Upper lobe of left lung (tissue), 6 donors: ENCODE measurements around the gene PTPRN2. TPM values are rescaled to one million over a fixed set of nuclear protein-coding genes. Genes with fewer than 3 reads are reported as not detected.
A peak's percentile ranks its signal among the peaks of the same experiment; 100 is the strongest.

ENCODE experiments used
- ATAC-seq, 2 donors: fragments of 200-7000 bp; cut with Tn5 transposase; one replicate each; pipeline ENCODE4 v1.9.1; 2022; ENCODE audit warnings: mild to moderate bottlenecking in 2 of 2, moderate library complexity in 2 of 2; ENCODE audit not compliant: low FRiP score in 2 of 2
- DNase-seq, 2 donors: peaks; one replicate each; pipeline ENCODE4 v3.0.0-alpha.2; 2019 to 2020
- H3K27ac ChIP-seq, 4 donors: fragments of 200-600 bp; sonication (generic); one replicate each; pipeline ENCODE4 v1.5.1; 2016 to 2019
- H3K27me3 ChIP-seq, 4 donors: fragments of 200-600 bp; sonication (generic); one replicate each; pipeline ENCODE4 v1.5.1; 2017 to 2019
- H3K36me3 ChIP-seq, 4 donors: fragments of 200-600 bp; sonication (generic); one replicate each; pipeline ENCODE4 v1.5.1; 2016 to 2019
- H3K4me1 ChIP-seq, 4 donors: fragments of 200-600 bp; sonication (generic); one replicate each; pipeline ENCODE4 v1.5.1; 2018 to 2019
- H3K4me3 ChIP-seq, 4 donors: fragments of 200-600 bp; sonication (generic); one replicate each; pipeline ENCODE4 v1.5.1; 2017 to 2019; ENCODE audit warnings: mild to moderate bottlenecking in 2 of 4, moderate library complexity in 1 of 4
- H3K9me3 ChIP-seq, 4 donors: fragments of 200-600 bp; sonication (generic); one replicate each; pipeline ENCODE4 v1.5.1; 2018 to 2019
- CTCF ChIP-seq, 6 experiments: fragments of 450-650 bp in 4 of 6; fragments of 200-600 bp in 2 of 6; sonication (generic) in 2 of 6; IDR thresholded peaks; one replicate each; pipeline ENCODE4 v1.5.1; 2016 to 2019; ENCODE audit warnings: antibody characterized with exemption in 6 of 6
- EP300 ChIP-seq, 4 donors: sonication (generic); formaldehyde crosslinking; IDR thresholded peaks; one replicate each; pipeline ENCODE4 v1.5.1; 2017; ENCODE audit warnings: antibody characterized with exemption in 4 of 4, control low read depth in 2 of 4
- POLR2A ChIP-seq, 4 donors: fragments of 450-650 bp; IDR thresholded peaks; one replicate each; pipeline ENCODE4 v1.5.1; 2016 to 2017; ENCODE audit warnings: antibody characterized with exemption in 4 of 4, mild to moderate bottlenecking in 2 of 4
- POLR2AphosphoS5 ChIP-seq, 2 donors: sonication (generic); formaldehyde crosslinking; IDR thresholded peaks; one replicate each; pipeline ENCODE4 v1.5.1; 2017; ENCODE audit warnings: antibody characterized with exemption in 2 of 2
- whole genome bisulfite sequencing, 2 donors: methylation state at CpG; one replicate each; pipeline ENCODE4 v1.1.5; 2017 to 2018; 5-methylcytosine and 5-hydroxymethylcytosine counted together
- total RNA-seq, 6 donors: library from RNA; depleted of rRNA in 4 of 6; stranded (reverse); fragments of >200 nt in 4 of 6; gene quantifications; one replicate each; pipeline versions ENCODE4 v1.1.0 to v1.2.1, GENCODE V29; 2016 to 2021
- donor health status: DM: no; HTN: no; CAD: no; lungs with moderate emphysema.
- donor health status: DM: no; HTN: yes; CAD: no; lungs with severe emphysema.

PTPRN2 gene
- total RNA-seq, 6 donors from 2014 or later = 3.3 to 7.9 (median 5.2) TPM

DNA sequence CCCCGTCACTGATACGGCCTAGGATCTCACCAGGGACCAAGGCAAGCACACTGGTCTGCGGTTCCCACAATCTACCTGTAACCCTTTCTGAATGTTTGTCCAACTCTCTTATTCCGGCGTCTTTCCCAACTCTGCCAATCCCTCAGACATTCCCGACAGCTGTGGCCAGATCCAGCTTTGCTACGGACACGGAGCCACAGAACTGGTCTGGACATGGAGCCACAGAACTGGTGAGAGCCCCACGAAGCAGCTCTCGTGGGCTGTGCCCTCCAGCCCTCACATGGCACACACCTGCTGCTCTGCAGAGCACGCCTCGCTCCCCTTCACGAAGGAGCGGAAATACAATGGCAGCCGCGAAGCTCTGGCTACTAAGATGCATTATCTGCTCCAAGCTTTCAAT, 874.0 kb downstream of the PTPRN2 start:
- 87% methylated on average over 16 of the region's 16 CpGs for WGBS, 2 donors
- no peaks in the 10 kb centered on the region for H3K4me1 ChIP-seq
- DNase-seq (peak in 1 of 2 donors; percentile 11), ATAC-seq (no peak)
- no peaks in the 10 kb centered on the region for H3K27me3 ChIP-seq
- no peaks in the 10 kb centered on the region for H3K36me3 ChIP-seq
- H3K4me3 ChIP-seq = no peak overlapping the region
- H3K27ac ChIP-seq = no peak overlapping the region
- no peaks in the 10 kb centered on the region for H3K9me3 ChIP-seq
- TF ChIP-seq EP300 (IDR thresholded peaks at IDR 0.05) = no peak
- TF ChIP-seq CTCF (IDR thresholded peaks at IDR 0.05) = no peak
- no peak for TF ChIP-seq POLR2A (IDR thresholded peaks at IDR 0.05)
- no peak for TF ChIP-seq POLR2AphosphoS5 (IDR thresholded peaks at IDR 0.05)

DNA sequence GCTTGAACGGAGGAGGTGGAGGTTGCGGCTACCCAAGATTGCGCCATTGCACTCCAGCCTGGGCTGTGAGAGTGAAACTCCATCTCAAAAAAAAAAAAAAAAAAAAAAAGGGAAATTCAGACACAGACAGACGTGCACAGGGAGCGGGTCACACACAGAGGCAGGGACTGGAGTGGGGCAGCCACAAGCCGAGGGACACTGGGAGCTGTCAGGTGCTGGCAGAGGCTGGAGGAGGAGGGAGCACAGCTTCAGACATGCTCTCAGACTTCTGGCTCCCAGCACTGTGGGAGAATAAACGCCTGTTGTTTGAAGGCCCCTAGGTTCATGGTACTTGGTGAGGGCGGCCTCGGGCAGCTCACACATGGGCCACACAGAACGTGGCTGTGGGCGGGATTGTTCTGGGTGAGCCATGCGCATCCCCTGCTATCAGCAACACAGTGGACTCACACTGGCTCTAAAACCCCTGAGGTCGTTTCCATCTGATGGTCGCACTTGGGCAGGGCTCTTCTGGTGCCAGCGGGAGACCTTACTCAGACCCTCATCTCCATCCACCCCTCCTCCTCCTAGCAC, 874.9 kb downstream of the PTPRN2 start:
- ATAC-seq (peak in 1 of 2 donors; percentile 16), DNase-seq (peak in 1 of 2 donors; percentile 17)
- H3K36me3 ChIP-seq = no peaks in the 10 kb centered on the region
- H3K4me1 ChIP-seq = no peaks in the 10 kb centered on the region
- 79 to 82% methylated on average over 14 to 15 of the region's 15 CpGs for WGBS, 2 donors
- no peak for TF ChIP-seq EP300 (IDR thresholded peaks at IDR 0.05)
- TF ChIP-seq POLR2A (IDR thresholded peaks at IDR 0.05) = no peak
- TF ChIP-seq POLR2AphosphoS5 (IDR thresholded peaks at IDR 0.05) = no peak
- no peak for TF ChIP-seq CTCF (IDR thresholded peaks at IDR 0.05)
- no peaks in the 10 kb centered on the region for H3K27me3 ChIP-seq
- no peaks in the 10 kb centered on the region for H3K9me3 ChIP-seq
- H3K4me3 ChIP-seq = no peak overlapping the region
- H3K27ac ChIP-seq = no peak overlapping the region

GRCh38 chr7:157711353-157711888, 876.2 kb downstream of the PTPRN2 start:
- Histone ChIP-seq H3K9me3 (no peaks in the 10 kb centered on the region), H3K36me3 (no peaks in the 10 kb centered on the region), H3K4me1 (no peaks in the 10 kb centered on the region), H3K27me3 (no peaks in the 10 kb centered on the region), H3K27ac (no peak overlapping the region), H3K4me3 (no peak overlapping the region)
- ATAC-seq (no peak), DNase-seq (no peak)
- WGBS, 2 donors = 68 to 83% methylated on average over 11 to 17 of the region's 27 CpGs
- no peak for TF ChIP-seq EP300 (IDR thresholded peaks at IDR 0.05)
- TF ChIP-seq CTCF (IDR thresholded peaks at IDR 0.05) = no peak

DNA sequence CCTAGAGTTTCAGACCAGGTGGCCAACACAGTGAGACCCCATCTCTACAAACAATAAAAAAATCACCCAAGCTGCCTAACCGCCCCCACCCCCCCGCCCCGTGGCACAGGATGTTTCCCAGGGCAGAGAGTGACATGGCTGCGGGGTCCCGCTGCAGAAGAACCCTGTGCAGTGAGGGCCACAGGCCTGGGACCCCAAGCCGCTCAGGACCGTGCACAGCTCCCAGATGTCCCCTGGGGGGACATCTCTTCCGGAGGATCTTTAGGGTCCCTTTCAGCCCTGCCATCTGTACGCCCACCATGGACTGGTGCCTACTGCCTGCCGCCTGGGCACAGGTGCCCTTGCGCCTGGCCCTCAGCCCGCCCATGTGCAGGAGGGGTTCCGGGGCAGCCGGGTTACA, 877.2 kb downstream of the PTPRN2 start:
- Histone ChIP-seq H3K4me1 (no peaks in the 10 kb centered on the region), H3K4me3 (no peak overlapping the region), H3K9me3 (no peaks in the 10 kb centered on the region), H3K27ac (no peak overlapping the region), H3K27me3 (no peaks in the 10 kb centered on the region), H3K36me3 (no peaks in the 10 kb centered on the region)
- DNase-seq = no peak
- 86% methylated on average over 6 of the region's 14 CpGs; no CpG with 5 or more reads in 1 of the 2 donors for WGBS, 2 donors
- TF ChIP-seq POLR2A (IDR thresholded peaks at IDR 0.05) (no peak), EP300 (IDR thresholded peaks at IDR 0.05) (no peak), CTCF (IDR thresholded peaks at IDR 0.05) (no peak), POLR2AphosphoS5 (IDR thresholded peaks at IDR 0.05) (no peak)
- ATAC-seq = no peak
